ENCODE results near the gene SOD1. TPM values are rescaled to one million over a fixed set of nuclear protein-coding genes. Genes with fewer than 3 reads are reported as not detected.

SOD1 gene
- total RNA-seq, 1 experiment from 2014 or later = 227 TPM

GRCh38 chr21:31693222-31693621 lies 33.7 kb downstream of the SOD1 start:
- Histone ChIP-seq H3K27me3 (replicated peaks; ENCODE audit: control insufficient read depth, insufficient read depth, low read length) (no peaks in the 10 kb centered on the region), H3K9me3 (no peaks in the 10 kb centered on the region), H3K4me1 (no peaks in the 10 kb centered on the region), H3K36me3 (ENCODE audit: control insufficient read depth, insufficient read depth, low read length) (peaks cover 2% of the 10 kb centered on the region; the same call in 1 of the 2 replicates), H3K4me3 (ENCODE audit: low read depth, low read length) (no peak overlapping the region)
- POLR2A ChIA-PET = no interaction called here
- no peaks in the 10 kb centered on the region for H3K9me3 Mint-ChIP-seq (ENCODE audit: unreplicated experiment)
- peaks cover 83% of the 10 kb centered on the region for H3K36me3 Mint-ChIP-seq (ENCODE audit: insufficient read depth, unreplicated experiment)
- no peak overlapping the region for H3K4me3 Mint-ChIP-seq (ENCODE audit: unreplicated experiment)
- intact Hi-C loops (cut with micrococcal nuclease; ENCODE audit: unreplicated experiment) = no loop called here
- DNase-seq = no peak
- BruUV-seq (replicated peaks) = no TSS peak
- CTCF ChIA-PET = no interaction called here
- no peak overlapping the region for H3K27ac Mint-ChIP-seq (ENCODE audit: unreplicated experiment)
- TF ChIP-seq CTCF (IDR thresholded peaks at IDR 0.05; ENCODE audit: insufficient read depth in 1 of 2, low read depth in 1 of 2, low read length in 1 of 2, severe bottlenecking in 1 of 2, unreplicated experiment in 1 of 2) = no peak
- H3K27me3 Mint-ChIP-seq (ENCODE audit: insufficient read depth, unreplicated experiment) = no peaks in the 10 kb centered on the region
- no peaks in the 10 kb centered on the region for H3K4me1 Mint-ChIP-seq (ENCODE audit: low read depth, unreplicated experiment)

- H3K9me3 ChIP-seq = no peaks in the 10 kb centered on the region
- H3K27me3 ChIP-seq (replicated peaks; ENCODE audit: control insufficient read depth, insufficient read depth, low read length) = no peaks in the 10 kb centered on the region
- H3K9me3 Mint-ChIP-seq (ENCODE audit: unreplicated experiment) = no peaks in the 10 kb centered on the region
- no peaks in the 10 kb centered on the region for H3K4me1 Mint-ChIP-seq (ENCODE audit: low read depth, unreplicated experiment)
- BruUV-seq (replicated peaks) = no TSS peak
- no peaks in the 10 kb centered on the region for H3K4me1 ChIP-seq
- no peak overlapping the region for H3K4me3 Mint-ChIP-seq (ENCODE audit: unreplicated experiment)
- H3K36me3 Mint-ChIP-seq (ENCODE audit: insufficient read depth, unreplicated experiment) = peaks cover 83% of the 10 kb centered on the region
- DNase-seq = no peak
- intact Hi-C loops (cut with micrococcal nuclease; ENCODE audit: unreplicated experiment) = no loop called here
- H3K27ac Mint-ChIP-seq (ENCODE audit: unreplicated experiment) = no peak overlapping the region
- H3K4me3 ChIP-seq (ENCODE audit: low read depth, low read length) = no peak overlapping the region
- peaks cover 2% of the 10 kb centered on the region; the same call in 1 of the 2 replicates for H3K36me3 ChIP-seq (ENCODE audit: control insufficient read depth, insufficient read depth, low read length)
- H3K27me3 Mint-ChIP-seq (ENCODE audit: insufficient read depth, unreplicated experiment) = no peaks in the 10 kb centered on the region
- CTCF ChIA-PET = no interaction called here
- POLR2A ChIA-PET = no interaction called here
- TF ChIP-seq CTCF (IDR thresholded peaks at IDR 0.05; ENCODE audit: insufficient read depth in 1 of 2, low read depth in 1 of 2, low read length in 1 of 2, severe bottlenecking in 1 of 2, unreplicated experiment in 1 of 2) = no peak
Measured at GRCh38 chr21:31696424-31696823, 36.9 kb downstream of the SOD1 start.

GRCh38 chr21:31698461-31698860 lies 39.0 kb downstream of the SOD1 start:
- H3K9me3 ChIP-seq = no peaks in the 10 kb centered on the region
- H3K4me3 ChIP-seq (ENCODE audit: low read depth, low read length) = no peak overlapping the region
- Mint-ChIP-seq H3K27me3 (ENCODE audit: insufficient read depth, unreplicated experiment) (no peaks in the 10 kb centered on the region), H3K27ac (ENCODE audit: unreplicated experiment) (no peak overlapping the region), H3K36me3 (ENCODE audit: insufficient read depth, unreplicated experiment) (peaks cover 86% of the 10 kb centered on the region), H3K4me1 (ENCODE audit: low read depth, unreplicated experiment) (no peaks in the 10 kb centered on the region), H3K4me3 (ENCODE audit: unreplicated experiment) (no peak overlapping the region), H3K9me3 (ENCODE audit: unreplicated experiment) (no peaks in the 10 kb centered on the region)
- no peak for DNase-seq
- intact Hi-C loops (cut with micrococcal nuclease; ENCODE audit: unreplicated experiment) = no loop called here
- ChIA-PET POLR2A (no interaction called here), CTCF (no interaction called here)
- no peak for TF ChIP-seq CTCF (IDR thresholded peaks at IDR 0.05; ENCODE audit: insufficient read depth in 1 of 2, low read depth in 1 of 2, low read length in 1 of 2, severe bottlenecking in 1 of 2, unreplicated experiment in 1 of 2)
- no peaks in the 10 kb centered on the region for H3K4me1 ChIP-seq
- no peaks in the 10 kb centered on the region for H3K36me3 ChIP-seq (ENCODE audit: control insufficient read depth, insufficient read depth, low read length)
- H3K27me3 ChIP-seq (replicated peaks; ENCODE audit: control insufficient read depth, insufficient read depth, low read length) = no peaks in the 10 kb centered on the region
- BruUV-seq (replicated peaks) = no TSS peak

Measured in Caco-2 (cell line).